SU-DHL-6 (cell line): ENCODE measurements around the gene SMIM10L2A.

Experiments
- H2AFZ ChIP-seq: fragments of 200-600 bp; sonication (generic); 2 replicates; pipeline ENCODE4 v1.6.1; 2014; ENCODE audit warnings: low read depth, mild to moderate bottlenecking, moderate library complexity, mixed read lengths, antibody characterized with exemption, low read length; ENCODE audit not compliant: severe bottlenecking
- H3F3A ChIP-seq: fragments of 200-600 bp; shearing (Covaris generic); 2 replicates; pipeline ENCODE4 v1.6.0; 2016; ENCODE audit warnings: antibody characterized with exemption, mild to moderate bottlenecking; ENCODE audit not compliant: insufficient read depth
- H3K27ac ChIP-seq: fragments of 200-600 bp; sonication (generic); 2 replicates; pipeline ENCODE4 v1.5.1; 2016; ENCODE audit warnings: low read depth, mild to moderate bottlenecking, low read length, moderate library complexity, mixed read lengths
- H3K27me3 ChIP-seq: fragments of 200-600 bp; sonication (generic), shearing (Covaris generic); 2 replicates; pipeline ENCODE4 v1.6.0; 2014; ENCODE audit warnings: mild to moderate bottlenecking, low read length
- H3K36me3 ChIP-seq: fragments of 200-600 bp; sonication (generic); 2 replicates; pipeline ENCODE4 v1.6.1; 2014; ENCODE audit warnings: mild to moderate bottlenecking, low read length, mixed read lengths
- H3K4me2 ChIP-seq: fragments of 300-600, 200-600 bp; shearing (Covaris generic), sonication (generic); 2 replicates; pipeline ENCODE4 v1.6.0; 2014; ENCODE audit warnings: low read length, low read depth, mild to moderate bottlenecking; ENCODE audit not compliant: poor library complexity, severe bottlenecking
- H3K4me3 ChIP-seq: fragments of 200-600 bp; sonication (generic); 2 replicates; pipeline ENCODE4 v1.5.1; 2014; ENCODE audit warnings: antibody characterized with exemption, low read length, mild to moderate bottlenecking, mixed read lengths; ENCODE audit not compliant: insufficient read depth, poor library complexity, severe bottlenecking
- H3K79me2 ChIP-seq: fragments of 200-600 bp; sonication (generic); 2 replicates; pipeline ENCODE4 v1.6.1; 2014; ENCODE audit warnings: mild to moderate bottlenecking, low read length, moderate library complexity; ENCODE audit not compliant: insufficient read depth
- H3K9ac ChIP-seq: fragments of 200-600 bp; sonication (generic); 2 replicates; pipeline ENCODE4 v1.7.0; 2014; ENCODE audit warnings: mild to moderate bottlenecking, low read length
- H3K9me2 ChIP-seq: fragments of 200-600 bp; sonication (generic); replicated peaks from 2 replicates; pipeline ENCODE4 v1.6.1; 2014; ENCODE audit warnings: low read length; ENCODE audit not compliant: insufficient read depth
- H3K9me3 ChIP-seq: fragments of 200-600 bp; sonication (generic); 2 replicates; pipeline ENCODE4 v1.6.1; 2014; ENCODE audit warnings: low read length, mixed read lengths; ENCODE audit not compliant: insufficient read depth
- H4K20me1 ChIP-seq: fragments of 200-600 bp; sonication (generic); 2 replicates; pipeline ENCODE4 v1.6.1; 2014; ENCODE audit warnings: low read depth, mild to moderate bottlenecking, antibody characterized with exemption, low read length, moderate library complexity, mixed read lengths
- EZH2phosphoT487 ChIP-seq: fragments of 200-600 bp; sonication (generic), shearing (Covaris generic); conservative IDR thresholded peaks from 2 replicates; pipeline ENCODE4 v1.6.1; 2018; ENCODE audit warnings: mild to moderate bottlenecking, antibody characterized with exemption, low read length, moderate library complexity, mixed read lengths
- TF ChIP-seq, protein P1 (sequence below): fragments of 200-600 bp; sonication (generic); IDR thresholded peaks from one replicate; pipeline ENCODE4 v1.5.1; 2017; ENCODE audit warnings: antibody characterized with exemption, mild to moderate bottlenecking, low read length, moderate library complexity; ENCODE audit not compliant: insufficient read depth, poor library complexity, severe bottlenecking

The SMIM10L2A gene

DNA sequence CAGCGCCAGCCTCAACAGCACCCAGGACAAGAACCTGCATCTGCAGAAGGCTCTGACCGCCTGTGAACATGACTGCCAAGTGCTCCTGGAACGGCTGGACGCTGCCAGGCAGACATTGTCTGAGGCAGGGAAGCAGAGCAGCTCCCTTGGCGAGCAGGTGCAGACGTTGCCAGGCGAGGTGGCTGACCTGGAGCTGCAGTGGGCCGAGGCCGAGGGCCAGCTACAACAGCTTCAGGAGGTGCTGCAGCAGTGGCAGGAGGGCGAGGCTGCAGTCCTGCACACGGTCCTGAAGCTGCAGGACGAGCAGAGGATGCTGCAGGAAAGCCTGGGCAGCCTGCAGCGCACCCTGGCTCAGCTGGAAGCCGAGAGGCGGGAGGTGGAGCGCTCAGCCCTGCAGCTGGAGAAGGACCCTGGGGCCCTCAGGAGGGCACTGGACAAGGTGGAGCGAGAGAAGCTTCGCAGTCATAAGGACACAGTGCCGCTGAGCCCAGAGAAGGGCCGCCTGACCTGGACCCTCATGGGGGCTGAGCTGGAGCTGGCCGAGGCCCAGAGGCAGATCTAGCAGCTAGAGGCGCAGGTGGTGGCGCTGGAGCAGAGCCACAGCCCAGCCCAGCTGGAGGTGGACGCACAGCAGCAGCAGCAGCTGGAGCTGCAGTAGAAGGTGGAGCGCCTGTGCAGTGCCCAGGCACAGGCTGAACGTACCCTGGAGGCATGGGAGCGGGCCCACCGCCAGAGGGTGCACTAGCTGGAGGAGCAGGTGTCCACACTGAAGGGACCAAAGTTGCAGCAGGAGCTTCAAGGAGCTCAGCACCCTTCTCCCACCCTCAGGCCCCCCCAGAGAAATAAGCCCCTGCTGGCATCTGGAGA, 16.4 kb downstream of the SMIM10L2A start:
- Histone ChIP-seq H3K4me2 (no peak overlapping the region), H3K79me2 (no peaks in the 10 kb centered on the region), H3F3A (no peaks in the 10 kb centered on the region), H3K36me3 (no peaks in the 10 kb centered on the region), H3K9me2 (no peaks in the 10 kb centered on the region), H3K27ac (no peak overlapping the region), H3K27me3 (no peaks in the 10 kb centered on the region), H4K20me1 (no peaks in the 10 kb centered on the region), H2AFZ (no peak overlapping the region), H3K9ac (no peak overlapping the region), H3K9me3 (no peaks in the 10 kb centered on the region), H3K4me3 (no peak overlapping the region)
- no peak for TF ChIP-seq EZH2phosphoT487
- TF ChIP-seq, protein P1, sequence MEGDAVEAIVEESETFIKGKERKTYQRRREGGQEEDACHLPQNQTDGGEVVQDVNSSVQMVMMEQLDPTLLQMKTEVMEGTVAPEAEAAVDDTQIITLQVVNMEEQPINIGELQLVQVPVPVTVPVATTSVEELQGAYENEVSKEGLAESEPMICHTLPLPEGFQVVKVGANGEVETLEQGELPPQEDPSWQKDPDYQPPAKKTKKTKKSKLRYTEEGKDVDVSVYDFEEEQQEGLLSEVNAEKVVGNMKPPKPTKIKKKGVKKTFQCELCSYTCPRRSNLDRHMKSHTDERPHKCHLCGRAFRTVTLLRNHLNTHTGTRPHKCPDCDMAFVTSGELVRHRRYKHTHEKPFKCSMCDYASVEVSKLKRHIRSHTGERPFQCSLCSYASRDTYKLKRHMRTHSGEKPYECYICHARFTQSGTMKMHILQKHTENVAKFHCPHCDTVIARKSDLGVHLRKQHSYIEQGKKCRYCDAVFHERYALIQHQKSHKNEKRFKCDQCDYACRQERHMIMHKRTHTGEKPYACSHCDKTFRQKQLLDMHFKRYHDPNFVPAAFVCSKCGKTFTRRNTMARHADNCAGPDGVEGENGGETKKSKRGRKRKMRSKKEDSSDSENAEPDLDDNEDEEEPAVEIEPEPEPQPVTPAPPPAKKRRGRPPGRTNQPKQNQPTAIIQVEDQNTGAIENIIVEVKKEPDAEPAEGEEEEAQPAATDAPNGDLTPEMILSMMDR = peak; percentile 9

DNA sequence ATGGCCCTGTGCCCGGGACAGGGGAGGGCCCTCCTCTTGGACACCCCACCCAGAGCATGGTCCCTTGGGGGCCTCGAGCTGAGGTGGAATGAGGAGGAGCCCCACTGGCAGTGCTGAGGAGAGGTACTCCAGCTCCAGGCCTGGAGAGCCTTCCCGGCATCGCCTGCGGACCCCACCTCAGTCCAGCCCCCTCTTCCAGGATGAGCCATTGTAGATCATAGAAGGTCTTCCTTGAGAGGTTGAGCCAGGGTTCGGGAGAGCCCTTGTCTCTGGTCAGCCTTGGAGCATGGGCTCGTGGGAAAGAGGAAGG, 16.9 kb downstream of the SMIM10L2A start:
- no peaks in the 10 kb centered on the region for H4K20me1 ChIP-seq
- no peak overlapping the region for H3K27ac ChIP-seq
- H3K79me2 ChIP-seq = no peaks in the 10 kb centered on the region
- H3K36me3 ChIP-seq = no peaks in the 10 kb centered on the region
- no peaks in the 10 kb centered on the region for H3K27me3 ChIP-seq
- TF ChIP-seq, protein P1 = no peak
- no peak for TF ChIP-seq EZH2phosphoT487
- H3K9ac ChIP-seq = no peak overlapping the region
- H3K4me2 ChIP-seq = no peak overlapping the region
- no peaks in the 10 kb centered on the region for H3K9me2 ChIP-seq
- no peaks in the 10 kb centered on the region for H3K9me3 ChIP-seq
- H3F3A ChIP-seq = no peaks in the 10 kb centered on the region
- H3K4me3 ChIP-seq = no peak overlapping the region
- H2AFZ ChIP-seq = no peak overlapping the region

DNA sequence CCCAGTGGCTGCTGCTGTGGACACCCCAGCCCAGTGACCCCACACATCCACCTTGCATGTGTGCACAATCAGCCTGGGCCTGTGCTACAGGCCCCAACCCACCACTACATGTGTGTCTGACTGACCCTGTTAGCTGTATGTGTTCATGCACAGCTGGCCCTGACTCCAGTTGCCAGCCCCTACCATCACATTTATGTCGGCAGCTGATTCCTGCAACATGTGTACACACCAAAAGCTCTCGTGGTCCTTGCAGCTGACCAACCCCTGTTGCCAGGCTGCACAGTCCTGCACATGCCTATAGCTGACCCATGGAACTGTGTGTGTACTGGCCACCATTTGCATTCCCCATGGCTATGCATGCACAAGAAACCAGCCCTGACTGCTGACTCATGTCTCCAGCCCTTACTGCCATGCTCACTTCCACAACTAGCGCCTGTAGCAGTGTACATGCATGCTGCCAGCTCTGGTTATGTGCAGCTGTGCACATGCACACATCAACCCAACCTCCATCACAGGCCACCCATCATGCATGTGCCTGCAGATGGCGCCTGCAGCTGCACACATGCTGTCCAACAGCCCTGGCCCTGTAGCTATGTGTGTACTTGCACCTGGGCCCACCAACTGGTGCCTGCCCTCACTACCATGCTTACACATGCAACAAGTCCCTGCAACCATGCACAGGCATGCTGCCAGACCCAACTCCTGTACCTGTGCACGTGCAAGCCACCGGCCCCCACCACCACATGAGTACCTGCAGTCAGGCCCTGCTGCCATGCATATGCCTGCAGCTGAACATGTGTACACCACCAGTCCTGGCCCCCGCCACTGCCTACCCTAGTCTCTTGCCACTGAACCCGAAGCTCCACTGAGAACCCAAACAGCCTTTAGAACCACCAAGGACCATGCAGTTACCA, 28.1 kb downstream of the SMIM10L2A start:
- no peaks in the 10 kb centered on the region for H3K9me3 ChIP-seq

More for the DNA sequence above, 28.1 kb downstream of the SMIM10L2A start:
- H2AFZ ChIP-seq = no peak overlapping the region
- no peaks in the 10 kb centered on the region for H3K36me3 ChIP-seq
- no peak overlapping the region for H3K4me2 ChIP-seq
- no peak overlapping the region for H3K4me3 ChIP-seq
- no peaks in the 10 kb centered on the region for H3F3A ChIP-seq
- H4K20me1 ChIP-seq = no peaks in the 10 kb centered on the region
- no peaks in the 10 kb centered on the region for H3K79me2 ChIP-seq
- no peaks in the 10 kb centered on the region for H3K9me2 ChIP-seq
- TF ChIP-seq, protein P1 = no peak
- TF ChIP-seq EZH2phosphoT487 = no peak
- H3K9ac ChIP-seq = no peak overlapping the region
- no peak overlapping the region for H3K27ac ChIP-seq
- no peaks in the 10 kb centered on the region for H3K27me3 ChIP-seq
